ENCODE measurements around the gene TJP3.

DNA sequence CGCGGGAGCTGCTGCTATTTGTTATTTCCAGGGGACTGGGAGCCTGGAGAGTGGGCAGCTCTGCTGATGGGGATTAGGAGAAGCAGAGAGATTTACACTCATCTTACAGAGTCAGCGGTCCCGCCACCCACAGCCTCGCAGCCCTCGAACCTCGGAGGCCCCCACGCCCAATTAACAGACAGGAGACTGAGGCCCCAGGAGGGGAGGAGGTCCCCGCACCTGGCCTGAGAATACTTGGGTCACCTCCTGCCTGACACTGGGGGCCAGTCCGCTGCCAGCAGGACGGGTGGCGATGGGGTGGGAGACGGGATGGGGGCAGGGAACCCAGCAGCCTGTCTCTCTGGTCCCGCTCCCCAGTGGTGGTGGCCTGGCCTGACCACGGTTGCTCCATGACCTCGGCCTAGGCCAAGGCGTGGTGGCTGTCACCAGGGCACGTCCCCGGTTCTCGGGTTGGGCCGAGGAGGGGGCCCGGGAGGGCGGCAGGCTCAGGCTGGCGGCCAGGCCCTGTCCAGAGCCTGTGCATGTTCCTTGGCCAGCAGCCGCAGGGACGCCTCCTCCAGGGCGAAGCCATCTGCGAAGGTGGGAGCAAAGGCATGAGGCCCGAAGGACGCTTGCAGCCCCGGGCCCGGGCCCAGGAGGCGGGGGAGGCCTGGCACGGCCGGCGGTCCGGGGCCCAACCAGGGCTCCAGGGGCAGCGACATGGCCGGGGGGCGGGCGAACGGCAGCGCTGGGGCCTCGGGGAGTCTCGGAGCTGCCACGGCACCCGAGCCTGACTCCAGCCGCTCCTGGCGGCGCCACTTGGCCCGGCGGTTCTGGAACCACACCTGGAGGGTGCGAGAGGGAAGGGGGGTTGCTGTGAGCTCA lies 62.2 kb downstream of the TJP3 start:
- TF ChIP-seq, protein P1, sequence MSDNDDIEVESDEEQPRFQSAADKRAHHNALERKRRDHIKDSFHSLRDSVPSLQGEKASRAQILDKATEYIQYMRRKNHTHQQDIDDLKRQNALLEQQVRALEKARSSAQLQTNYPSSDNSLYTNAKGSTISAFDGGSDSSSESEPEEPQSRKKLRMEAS (IDR thresholded peaks at IDR 0.05), result no peak
- TF ChIP-seq TAF1 (IDR thresholded peaks at IDR 0.05; ENCODE audit: low read depth) (no peak), TEAD4 (IDR thresholded peaks at IDR 0.05) (no peak), FOXM1 (IDR thresholded peaks at IDR 0.05; ENCODE audit: borderline replicate concordance, low read depth) (no peak)
- TF ChIP-seq, protein P2, sequence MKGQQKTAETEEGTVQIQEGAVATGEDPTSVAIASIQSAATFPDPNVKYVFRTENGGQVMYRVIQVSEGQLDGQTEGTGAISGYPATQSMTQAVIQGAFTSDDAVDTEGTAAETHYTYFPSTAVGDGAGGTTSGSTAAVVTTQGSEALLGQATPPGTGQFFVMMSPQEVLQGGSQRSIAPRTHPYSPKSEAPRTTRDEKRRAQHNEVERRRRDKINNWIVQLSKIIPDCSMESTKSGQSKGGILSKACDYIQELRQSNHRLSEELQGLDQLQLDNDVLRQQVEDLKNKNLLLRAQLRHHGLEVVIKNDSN (IDR thresholded peaks at IDR 0.05), result no peak
- TF ChIP-seq, protein P3, sequence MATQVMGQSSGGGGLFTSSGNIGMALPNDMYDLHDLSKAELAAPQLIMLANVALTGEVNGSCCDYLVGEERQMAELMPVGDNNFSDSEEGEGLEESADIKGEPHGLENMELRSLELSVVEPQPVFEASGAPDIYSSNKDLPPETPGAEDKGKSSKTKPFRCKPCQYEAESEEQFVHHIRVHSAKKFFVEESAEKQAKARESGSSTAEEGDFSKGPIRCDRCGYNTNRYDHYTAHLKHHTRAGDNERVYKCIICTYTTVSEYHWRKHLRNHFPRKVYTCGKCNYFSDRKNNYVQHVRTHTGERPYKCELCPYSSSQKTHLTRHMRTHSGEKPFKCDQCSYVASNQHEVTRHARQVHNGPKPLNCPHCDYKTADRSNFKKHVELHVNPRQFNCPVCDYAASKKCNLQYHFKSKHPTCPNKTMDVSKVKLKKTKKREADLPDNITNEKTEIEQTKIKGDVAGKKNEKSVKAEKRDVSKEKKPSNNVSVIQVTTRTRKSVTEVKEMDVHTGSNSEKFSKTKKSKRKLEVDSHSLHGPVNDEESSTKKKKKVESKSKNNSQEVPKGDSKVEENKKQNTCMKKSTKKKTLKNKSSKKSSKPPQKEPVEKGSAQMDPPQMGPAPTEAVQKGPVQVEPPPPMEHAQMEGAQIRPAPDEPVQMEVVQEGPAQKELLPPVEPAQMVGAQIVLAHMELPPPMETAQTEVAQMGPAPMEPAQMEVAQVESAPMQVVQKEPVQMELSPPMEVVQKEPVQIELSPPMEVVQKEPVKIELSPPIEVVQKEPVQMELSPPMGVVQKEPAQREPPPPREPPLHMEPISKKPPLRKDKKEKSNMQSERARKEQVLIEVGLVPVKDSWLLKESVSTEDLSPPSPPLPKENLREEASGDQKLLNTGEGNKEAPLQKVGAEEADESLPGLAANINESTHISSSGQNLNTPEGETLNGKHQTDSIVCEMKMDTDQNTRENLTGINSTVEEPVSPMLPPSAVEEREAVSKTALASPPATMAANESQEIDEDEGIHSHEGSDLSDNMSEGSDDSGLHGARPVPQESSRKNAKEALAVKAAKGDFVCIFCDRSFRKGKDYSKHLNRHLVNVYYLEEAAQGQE (IDR thresholded peaks at IDR 0.05; ENCODE audit: low read depth), result no peak
